Dedifferentiated amniotic fluid mesenchymal stem cell (primary cell): ENCODE data around the gene MAP1LC3C.

Experiments
- DNase-seq: peaks from one replicate; pipeline ENCODE4 v3.0.0-alpha.2; 2016; ENCODE audit errors: extremely low spot score

MAP1LC3C gene

DNA sequence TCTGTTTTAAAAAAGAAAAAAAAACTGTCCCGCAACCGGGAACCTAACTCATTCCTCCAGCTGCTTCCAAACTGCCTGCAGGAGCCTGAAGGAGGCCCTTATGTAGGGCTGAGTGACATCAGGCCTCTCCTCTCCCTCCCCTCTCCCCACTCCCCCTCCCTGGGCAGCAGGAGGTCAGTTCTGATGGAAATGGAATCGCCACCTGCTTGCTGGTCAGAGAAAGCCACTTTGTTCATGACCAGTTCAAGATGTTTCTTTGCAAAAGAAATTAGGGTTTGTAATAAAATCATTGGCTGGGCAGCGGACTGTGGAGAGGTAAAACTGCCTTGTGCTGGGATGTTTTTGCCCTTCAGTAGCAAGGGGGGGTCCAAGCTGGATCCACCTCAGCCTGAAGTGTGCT lies at the start of gene MAP1LC3C:
Gene MAP1LC3C, minus strand, starts transcription at position 73 of the 400 bp plus-strand sequence. CDS start 90 bp downstream, outside the sequence.
- DNase-seq, result no peak

DNA sequence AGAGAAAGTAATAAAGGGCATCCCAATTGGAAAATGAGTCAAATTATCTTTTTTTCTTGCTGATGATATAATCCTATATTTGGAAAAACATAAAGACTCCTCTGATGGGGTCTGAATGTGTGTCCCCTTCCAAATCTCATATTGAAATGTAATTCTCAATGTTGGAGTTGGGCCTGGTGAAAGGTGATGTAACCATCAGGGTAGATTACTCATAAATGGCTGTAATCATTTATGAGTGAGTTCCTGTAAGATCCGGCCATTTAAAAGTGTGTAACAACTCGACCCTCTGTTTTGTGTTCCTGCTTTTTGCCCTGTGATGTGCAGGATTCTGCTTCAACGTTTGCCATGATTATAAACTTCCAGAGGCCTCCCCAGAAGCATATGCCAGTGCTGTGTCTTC lies 44.3 kb upstream of the MAP1LC3C start:
- DNase-seq, result no peak

DNA sequence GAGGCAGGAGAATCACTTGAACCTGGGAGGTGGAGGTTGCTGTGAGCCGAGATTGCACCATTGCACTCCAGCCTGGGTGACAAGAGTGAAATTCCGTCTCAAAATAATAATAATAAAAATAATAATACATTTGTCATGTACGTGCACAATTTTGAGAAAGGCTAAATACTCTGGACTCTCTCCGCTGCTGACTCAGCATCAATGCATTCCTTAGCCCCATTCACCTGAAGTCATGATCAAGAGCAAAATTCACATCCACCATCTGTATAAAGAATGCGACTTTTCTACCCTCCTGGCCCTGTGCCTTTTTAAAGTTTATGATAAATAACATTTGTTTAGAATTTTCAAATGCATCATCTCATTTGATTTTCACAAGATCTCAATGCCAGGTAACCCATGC lies 35.5 kb upstream of the MAP1LC3C start:
- DNase-seq, result no peak

DNA sequence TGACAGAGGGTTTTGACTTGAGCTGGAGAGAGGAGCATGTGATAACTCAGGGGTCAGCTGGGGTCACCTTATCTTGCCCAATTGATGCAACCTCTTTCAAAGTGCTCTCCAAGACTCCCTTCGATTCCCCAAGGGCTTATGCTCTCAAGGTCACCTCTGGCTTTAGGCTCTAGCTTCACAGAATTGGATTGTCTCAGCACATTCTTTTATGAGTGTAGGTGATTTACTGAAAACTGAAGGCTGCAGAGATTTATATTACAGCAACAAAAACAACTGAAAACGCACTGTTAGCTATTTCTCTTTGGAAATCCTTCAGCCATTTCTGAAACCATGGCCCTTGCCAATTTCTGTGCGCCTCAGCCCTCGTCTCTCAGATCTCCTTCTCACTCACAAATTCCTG lies 34.5 kb upstream of the MAP1LC3C start:
- DNase-seq, result no peak

DNA sequence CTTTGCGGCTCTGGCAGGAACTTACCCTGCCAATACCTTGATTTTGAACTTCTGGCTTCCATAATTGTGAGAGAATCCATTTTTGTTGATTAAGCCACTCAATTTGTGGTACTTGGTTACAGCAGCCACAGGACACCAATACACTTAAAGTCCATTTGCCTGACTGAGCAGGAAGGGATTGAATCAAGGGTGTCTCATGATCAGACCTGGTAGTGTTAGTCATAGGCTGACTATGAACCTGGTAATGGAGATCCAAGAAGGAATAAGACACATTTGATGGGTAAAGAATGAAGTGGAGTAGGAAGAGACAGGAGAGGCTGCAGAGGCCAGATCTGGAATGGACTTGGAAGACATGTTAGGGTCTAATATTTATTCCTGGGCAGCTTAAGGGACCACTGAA lies 31.2 kb upstream of the MAP1LC3C start:
- DNase-seq, result no peak

DNA sequence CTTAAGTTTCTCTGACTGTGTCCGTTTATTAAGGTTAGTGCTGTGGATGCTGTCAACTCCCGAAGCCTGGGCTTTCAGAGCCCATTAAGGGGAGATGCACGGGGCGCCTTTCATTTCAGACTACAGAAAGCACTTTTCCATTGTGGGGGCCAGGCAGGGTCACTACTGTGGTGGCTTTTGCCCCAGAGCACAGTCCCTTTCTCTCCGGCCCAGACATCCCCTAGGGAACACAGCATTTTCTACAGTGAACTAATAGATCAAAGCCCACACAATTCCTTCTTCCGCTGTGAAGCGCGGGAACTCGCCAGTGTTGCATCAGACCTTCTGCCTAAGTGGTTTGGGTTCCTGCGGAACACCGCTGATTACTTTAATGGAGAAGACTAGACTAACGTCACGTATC lies 26.8 kb upstream of the MAP1LC3C start:
- DNase-seq, result no peak

DNA sequence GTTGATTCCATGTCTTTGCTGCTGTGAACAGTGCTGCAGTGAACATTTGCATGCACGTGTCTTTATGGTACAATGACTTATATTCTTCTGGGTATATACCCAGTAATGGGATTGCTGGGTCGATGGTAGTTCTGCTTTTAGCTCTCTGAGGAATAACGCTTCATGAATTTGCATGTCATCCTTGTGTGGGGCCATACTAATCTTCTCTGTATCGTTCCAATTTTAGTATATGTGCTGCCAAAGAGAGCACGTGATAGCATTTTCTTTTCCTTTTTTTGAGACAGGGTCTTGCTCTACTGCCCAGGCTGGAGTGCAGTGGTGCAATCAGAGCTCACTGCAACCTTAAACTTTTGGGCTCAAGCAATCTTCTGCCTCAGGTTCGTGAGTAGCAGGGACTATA lies 24.9 kb upstream of the MAP1LC3C start:
- no peak for DNase-seq

DNA sequence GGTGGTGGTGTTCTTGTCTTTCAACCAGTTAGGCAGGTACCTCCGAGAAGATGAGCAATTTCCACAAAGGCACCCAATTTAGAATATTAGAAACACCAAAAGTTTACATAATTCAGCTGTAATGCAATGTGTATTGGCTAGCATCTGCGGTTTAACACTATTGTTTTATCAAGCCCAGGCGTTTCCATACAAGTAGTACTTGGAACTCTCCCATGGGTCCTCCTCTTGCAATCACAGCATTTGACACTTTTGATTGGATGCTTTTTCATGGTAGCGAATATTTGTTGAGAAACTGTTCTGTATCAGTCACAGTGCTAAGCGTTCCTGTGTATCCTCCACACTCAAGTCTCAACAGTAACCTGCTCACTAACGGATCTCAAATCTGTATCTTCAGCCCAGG lies 20.1 kb upstream of the MAP1LC3C start:
- DNase-seq, result no peak

DNA sequence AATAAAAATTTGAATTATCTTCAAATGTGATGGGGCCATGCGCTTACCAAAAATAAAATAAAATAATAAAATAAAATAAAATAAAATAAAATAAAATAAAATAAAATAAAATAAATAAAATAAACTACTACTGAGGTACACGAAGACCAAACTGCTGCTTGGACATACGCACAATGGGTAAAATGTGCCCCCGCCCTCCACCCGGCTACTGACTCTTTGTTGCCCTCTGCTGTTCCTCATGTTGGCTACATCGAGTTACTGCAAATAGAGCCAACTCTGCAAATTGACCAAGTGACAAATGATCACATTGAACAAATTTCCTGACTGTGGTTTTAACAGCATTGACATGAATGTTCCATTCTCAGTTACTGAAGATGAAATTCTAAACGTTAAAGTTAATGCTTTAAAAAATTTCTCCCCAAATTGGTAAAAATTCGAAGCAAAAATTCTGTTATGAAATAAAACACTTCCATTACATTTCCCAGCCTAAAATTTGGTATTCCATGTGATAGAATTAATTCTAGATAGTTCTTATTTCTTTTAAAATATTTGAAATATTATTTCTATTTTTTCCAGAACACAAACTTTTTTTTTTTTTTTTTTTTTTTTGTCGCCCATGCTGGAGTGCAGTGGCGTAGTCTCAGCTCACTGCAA lies 18.8 kb upstream of the MAP1LC3C start:
- peak; percentile 33 for DNase-seq

DNA sequence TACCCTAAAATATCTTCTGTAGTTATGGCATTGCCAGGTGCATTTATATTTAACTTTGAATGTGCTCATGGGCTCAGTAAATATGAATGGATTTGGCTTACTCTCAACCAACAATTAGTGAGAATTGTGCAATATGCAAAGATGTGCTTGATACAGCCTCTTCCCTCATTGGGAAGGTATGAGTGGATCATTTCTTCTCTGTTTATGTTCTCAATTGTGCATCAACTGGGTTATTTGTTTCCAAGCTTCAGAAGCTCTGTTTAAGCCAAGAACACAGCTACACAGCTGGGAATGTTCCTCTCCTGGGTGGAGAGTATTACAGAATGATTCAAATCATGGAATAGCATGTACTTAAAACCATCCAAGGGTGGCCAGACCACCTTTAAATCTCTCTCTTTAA lies 17.6 kb upstream of the MAP1LC3C start:
- DNase-seq, result no peak

DNA sequence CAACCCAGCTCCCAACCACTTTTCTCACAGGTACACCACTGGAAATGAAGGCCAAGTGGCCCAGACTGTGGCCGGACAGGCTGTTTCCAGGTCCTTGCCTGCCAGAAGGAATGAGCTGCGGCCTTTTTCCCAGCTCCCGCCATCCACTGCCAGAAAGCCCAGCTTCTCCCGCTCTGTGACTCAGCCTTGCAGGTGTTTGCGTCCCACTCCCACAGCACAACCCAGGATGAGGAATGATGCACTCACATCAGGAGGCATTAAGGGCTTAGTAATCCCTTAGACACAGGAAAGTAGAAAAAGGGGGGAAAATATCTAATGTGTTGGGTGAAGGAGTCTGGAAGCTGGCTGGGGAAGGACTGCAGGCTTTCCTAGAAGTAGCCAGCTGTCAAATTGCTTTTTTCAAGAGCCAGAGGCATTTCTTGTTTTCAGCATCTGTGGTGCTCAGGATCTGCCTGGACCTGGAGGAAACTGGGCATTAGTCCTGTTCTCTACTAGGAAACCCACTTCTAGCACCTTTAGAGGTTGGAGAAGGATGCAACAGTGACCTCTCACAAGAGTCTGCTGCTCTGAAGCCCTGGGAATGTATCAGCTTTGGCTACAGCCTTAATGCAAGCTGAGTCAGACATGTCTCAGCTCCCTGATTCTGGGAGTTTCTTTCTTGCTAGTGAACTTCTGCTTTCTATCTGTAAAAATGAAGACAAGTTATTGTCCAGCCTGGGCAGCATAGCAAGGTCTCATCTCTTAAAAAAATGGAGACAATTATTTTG lies 13.2 kb upstream of the MAP1LC3C start:
- no peak for DNase-seq

DNA sequence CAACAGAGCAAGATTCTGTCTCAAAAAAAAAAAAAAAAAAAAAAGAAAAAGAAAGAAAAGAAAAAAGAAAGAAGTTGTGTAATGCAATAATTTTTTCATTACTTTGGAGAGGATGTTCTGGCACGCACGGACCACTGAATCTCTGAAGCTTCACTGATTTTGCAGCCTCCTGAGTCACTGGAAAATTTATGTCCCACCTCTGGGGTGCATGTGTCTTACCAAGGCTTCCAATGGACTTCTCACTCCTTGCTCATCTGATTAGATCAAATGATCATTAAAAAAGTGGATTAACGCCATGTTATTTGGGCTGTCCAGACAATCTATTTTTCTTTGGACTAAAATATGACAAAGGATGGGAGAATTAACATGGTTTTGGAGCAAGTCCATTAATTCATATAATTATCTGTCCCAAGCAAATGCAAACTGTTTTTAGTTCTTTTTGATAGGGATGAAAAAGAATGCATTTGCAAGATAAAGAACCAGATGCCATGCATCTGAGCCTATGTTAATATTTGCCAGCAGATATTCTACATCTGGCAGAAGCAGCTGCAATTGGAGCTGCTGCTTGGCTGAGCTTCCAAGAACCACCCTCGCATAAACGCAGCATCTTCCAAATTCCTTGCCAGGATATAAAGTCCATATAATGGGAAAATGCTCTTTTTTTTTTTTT lies 10.1 kb upstream of the MAP1LC3C start:
- no peak for DNase-seq

DNA sequence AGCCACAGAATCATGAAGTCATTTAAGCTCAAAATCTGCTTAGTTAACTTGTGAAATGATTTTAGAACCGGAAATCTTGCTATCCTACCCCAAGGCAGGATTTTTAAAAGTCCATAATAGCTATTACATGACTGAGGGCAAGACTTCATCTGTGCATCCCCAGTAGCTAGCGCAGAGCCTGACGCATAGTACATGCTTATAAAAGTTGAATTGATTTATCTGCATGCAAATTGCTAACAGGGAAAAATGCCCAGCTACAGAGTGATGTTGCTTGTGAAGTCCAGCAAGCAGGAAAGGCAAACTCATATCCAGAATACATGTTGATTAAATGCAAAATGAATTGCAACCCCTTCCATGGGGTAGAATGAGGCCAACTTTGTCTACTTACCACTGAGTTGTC lies 8.1 kb upstream of the MAP1LC3C start:
- no peak for DNase-seq

DNA sequence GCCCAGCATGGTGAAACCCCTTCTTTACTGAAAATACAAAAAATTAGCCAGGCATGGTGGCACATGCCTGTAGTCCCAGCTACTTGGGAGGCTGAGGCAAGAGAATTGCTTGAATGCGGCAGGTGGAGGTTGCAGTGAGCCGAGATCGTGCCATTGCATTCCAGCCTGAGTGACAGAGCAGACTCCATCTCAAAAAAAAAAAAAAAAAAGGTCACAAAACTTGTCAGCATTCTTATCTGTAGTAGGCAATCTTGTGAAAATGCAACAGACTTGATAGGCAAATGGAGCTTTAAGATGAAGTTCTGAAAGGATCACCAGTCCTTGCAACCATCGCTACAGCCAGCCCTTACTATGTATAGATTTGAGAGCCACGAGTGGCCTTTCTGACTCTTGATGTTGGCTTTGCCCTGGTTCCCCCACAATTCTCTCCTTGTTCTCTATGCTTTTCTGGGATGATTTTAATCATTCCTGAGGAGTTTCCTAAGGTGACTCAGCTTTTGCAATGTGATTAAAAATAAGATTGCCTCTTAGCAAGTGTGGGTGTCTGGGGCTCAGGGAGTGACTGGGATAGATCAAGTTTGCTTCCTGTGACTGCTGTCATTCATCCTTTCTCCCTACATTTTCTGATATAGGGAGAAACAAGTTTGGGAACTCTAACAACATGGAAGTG lies 7.1 kb upstream of the MAP1LC3C start:
- no peak for DNase-seq

DNA sequence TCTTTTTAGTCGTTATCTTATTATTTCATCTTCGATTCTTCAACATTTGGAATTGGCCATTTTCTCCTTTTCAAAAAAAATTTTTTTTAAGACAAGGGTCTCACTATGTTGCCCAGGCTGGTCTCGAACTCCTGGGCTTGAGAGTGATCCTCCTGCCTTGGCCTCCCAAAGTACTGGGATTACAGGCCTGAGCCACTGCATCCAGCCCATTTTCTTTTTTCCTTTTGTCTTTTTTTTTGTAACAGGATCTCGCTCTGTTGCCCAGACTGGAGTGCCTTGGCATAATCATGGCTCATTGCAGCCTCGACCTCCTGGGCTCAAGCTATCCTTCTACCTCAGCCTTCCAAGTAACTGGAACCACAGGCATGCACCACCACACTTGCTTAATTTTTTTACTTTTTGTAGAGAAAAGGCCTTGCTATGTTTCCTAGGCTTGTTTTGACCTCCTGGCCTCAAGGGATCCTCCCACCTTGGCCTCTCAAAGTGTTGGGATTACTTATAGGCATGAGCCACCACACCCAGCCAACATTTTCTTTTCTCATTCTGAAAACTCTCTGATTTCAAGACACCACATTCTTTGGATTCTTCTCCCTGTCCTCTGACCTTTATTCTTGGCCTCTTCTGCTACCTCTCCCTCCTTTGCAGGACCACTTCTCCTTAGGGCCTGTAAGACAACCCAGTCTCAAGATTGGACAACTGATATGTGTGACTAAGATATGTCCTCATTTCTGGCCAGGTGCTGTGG lies 6.0 kb upstream of the MAP1LC3C start:
- DNase-seq, result no peak

DNA sequence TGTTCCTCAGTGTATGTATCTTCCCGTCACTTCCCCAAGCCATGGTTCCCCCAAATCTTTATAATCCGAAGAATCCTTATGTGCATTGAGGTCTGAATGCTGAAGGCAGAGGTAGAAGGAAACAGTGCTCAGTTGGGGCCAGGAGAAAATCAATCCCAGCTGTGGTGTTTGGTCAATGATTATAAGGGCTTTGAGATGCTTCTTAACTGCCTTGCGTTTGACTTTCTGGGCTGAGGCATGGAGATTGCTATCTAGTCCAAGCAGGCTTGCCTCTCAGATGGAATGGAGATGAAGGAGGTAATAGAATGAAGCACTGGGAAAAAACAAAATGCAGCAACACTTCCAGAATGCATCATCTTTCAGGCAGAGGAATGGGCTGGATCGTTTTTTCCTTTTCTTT lies 3.6 kb upstream of the MAP1LC3C start:
- no peak for DNase-seq

DNA sequence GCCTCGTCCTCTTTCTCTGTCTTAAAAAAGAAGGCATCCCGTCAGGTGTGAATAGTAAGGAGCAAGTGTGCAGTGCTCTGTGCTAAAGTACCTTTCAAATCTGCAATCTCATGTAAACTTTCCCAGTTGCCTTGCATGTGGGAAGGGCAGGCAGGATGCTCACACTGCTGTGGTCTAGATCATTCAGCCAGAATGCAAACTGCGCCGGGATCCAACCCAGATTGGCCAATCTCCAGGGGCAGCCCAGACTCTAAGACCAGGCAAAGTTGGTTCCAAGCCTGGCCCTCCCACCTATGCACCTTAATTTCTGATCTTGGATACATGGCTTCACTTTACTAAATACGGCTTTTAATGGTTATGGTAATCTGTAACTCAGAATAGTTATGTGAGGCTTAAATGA lies 3.2 kb upstream of the MAP1LC3C start:
- no peak for DNase-seq

DNA sequence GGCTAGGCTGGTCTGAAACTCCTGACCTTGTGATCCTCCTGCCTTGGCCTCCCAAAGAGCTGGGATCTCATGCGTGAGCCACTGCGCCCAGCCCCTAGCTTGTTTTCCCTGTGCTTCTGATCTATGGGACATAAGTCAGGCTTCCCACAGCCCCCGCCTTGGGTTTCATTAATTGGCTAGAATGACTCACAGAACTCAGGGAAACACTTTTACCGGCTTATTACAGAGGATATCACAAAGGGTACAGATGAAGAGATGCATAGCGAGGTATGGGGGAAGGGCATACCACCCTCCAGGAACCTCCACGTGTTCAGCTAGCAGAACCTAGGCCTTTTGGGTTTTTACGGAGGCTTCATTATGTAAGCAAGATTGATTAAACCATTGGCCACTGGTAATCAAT lies 1.5 kb upstream of the MAP1LC3C start:
- no peak for DNase-seq

DNA sequence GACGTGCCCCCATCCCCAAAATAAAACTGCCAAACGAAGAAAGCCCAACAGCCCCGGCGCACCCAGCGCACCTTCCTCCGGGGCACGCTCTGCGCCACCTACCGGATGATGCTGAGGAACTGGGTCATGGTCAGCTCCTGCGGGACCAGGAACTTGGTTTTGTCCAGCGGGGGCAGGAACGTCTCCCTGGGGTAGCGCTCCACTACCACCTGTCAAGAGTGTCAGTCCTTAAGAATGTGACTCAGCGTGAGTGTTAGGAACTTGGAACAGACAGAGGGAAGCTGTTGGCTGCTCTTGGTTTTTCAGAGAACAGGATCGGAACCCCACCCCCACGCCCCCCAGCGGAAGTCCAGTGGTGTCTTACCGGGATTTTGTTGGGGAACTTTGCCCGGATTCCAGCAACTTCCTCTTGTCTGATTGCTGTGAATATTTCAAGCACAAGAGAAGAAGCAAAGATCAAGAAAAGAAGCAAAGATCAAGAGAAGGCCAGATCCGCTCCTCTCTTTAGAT lies 431 bp downstream of the MAP1LC3C start:
- peak; percentile 69 for DNase-seq

DNA sequence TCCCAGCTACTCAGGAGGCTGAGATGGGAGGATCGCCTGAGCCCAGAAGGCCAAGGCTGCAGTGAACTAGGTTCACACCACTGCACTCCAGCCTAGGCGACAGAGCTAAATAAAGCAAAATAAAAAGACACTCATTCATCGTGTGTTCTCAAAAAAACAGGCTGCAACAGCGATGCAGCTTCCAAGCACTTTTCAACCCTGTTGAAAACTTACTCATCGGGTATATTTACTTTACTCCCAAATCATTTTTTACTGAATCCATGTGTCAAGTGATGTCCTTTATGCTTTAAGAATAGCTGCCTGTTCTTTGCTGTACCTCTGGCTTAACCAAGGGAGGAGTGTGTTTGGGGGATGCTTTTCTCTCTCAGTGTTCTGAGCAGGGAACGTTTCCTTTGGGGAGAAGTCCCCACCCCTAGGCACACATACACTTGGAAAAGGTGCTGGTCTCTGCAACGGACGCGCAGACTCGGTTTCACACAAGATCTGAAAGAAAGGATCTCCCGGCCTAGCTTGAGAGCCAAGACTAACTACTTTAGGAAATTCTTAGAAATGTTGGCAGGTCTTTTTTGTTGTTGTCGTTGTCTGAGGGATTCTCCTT lies 1.4 kb downstream of the MAP1LC3C start:
- no peak for DNase-seq

DNA sequence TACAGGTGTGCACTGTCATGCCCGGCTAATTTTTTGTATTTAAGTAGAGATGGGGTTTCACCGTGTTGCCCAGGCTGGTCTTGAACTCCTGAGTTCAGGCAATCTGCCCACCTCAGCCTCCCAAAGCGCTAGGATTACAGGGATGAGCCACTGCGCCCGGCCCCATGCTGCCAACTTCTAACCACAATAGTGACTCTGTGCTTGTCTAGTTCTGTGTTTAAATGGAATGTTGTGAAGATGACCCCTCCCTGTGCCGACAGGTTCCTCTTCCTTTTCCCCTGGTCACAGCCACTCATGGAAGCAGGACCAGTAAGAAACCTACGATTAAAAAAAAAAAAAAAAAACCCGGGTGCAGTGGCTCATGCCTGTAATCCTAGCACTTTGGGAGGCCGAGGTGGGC lies 4.7 kb downstream of the MAP1LC3C start:
- DNase-seq, result no peak
